Calu3 (cell line): ENCODE data around the gene MINDY1. TPM values are rescaled to one million over a fixed set of nuclear protein-coding genes. Genes with fewer than 3 reads are reported as not detected.

Experiments used
- BruUV-seq: library from RNA; stranded (reverse); fragments of 400-500 nt; replicated peaks from 2 replicates; lab custom pipeline; 2021; lab: Mats Ljungman, UMichigan
- CTCF ChIA-PET: fragments of 300-600 bp; sonication (Branson Sonifier 250); formaldehyde crosslinking; loops from one replicate; lab custom pipeline; 2022; ENCODE audit warnings: antibody characterized with exemption; lab: Charles Lee
- DNase-seq: peaks from one replicate; pipeline ENCODE4 v3.0.0; 2022
- H3K27ac Mint-ChIP-seq: one replicate; pipeline ENCODE4 v1.8.0; 2022; ENCODE audit warnings: mixed read lengths; ENCODE audit not compliant: unreplicated experiment
- H3K27me3 Mint-ChIP-seq: one replicate; pipeline ENCODE4 v1.8.0; 2022; ENCODE audit warnings: mixed read lengths; ENCODE audit not compliant: unreplicated experiment
- H3K36me3 Mint-ChIP-seq: one replicate; pipeline ENCODE4 v1.8.0; 2022; ENCODE audit warnings: mild to moderate bottlenecking, moderate library complexity, mixed read lengths; ENCODE audit not compliant: insufficient read depth, unreplicated experiment
- H3K4me1 Mint-ChIP-seq: one replicate; pipeline ENCODE4 v1.8.0; 2022; ENCODE audit warnings: mild to moderate bottlenecking, low read depth, mixed read lengths; ENCODE audit not compliant: unreplicated experiment
- H3K4me3 Mint-ChIP-seq: one replicate; pipeline ENCODE4 v1.8.0; 2022; ENCODE audit warnings: mild to moderate bottlenecking, low read depth, moderate library complexity, mixed read lengths; ENCODE audit not compliant: unreplicated experiment
- H3K9me3 Mint-ChIP-seq: one replicate; pipeline ENCODE4 v1.8.0; 2022; ENCODE audit warnings: low read depth, mixed read lengths; ENCODE audit not compliant: unreplicated experiment
- intact Hi-C: fragments of 100-400 bp; cut with micrococcal nuclease; formaldehyde crosslinking; loops from one replicate; pipeline ENCODE4 v1.10.0; 2022; ENCODE audit not compliant: unreplicated experiment
- total RNA-seq: library from RNA; stranded (reverse); gene quantifications from 2 replicates; pipeline ENCODE4 v1.2.3, GENCODE V29; 2022
- TF ChIP-seq, protein P1 (sequence below): fragments of 200-600 bp; IDR thresholded peaks from one replicate; pipeline ENCODE4 v1.8.0; 2022; ENCODE audit warnings: antibody characterized with exemption; ENCODE audit not compliant: unreplicated experiment

MINDY1 gene
- total RNA-seq, 1 experiment from 2014 or later, result 17.6 TPM

DNA sequence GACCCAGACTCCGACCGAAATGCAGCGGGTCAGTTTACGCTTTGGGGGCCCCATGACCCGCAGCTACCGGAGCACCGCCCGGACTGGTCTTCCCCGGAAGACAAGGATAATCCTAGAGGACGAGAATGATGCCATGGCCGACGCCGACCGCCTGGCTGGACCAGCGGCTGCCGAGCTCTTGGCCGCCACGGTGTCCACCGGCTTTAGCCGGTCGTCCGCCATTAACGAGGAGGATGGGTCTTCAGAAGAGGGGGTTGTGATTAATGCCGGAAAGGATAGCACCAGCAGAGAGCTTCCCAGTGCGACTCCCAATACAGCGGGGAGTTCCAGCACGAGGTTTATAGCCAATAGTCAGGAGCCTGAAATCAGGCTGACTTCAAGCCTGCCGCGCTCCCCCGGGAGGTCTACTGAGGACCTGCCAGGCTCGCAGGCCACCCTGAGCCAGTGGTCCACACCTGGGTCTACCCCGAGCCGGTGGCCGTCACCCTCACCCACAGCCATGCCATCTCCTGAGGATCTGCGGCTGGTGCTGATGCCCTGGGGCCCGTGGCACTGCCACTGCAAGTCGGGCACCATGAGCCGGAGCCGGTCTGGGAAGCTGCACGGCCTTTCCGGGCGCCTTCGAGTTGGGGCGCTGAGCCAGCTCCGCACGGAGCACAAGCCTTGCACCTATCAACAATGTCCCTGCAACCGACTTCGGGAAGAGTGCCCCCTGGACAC lies 41.4 kb upstream of the MINDY1 start:
- H3K27me3 Mint-ChIP-seq, result no peaks in the 10 kb centered on the region
- no peaks in the 10 kb centered on the region for H3K4me1 Mint-ChIP-seq
- peak overlapping the region; percentile 57 for H3K27ac Mint-ChIP-seq
- TF ChIP-seq, protein P1, sequence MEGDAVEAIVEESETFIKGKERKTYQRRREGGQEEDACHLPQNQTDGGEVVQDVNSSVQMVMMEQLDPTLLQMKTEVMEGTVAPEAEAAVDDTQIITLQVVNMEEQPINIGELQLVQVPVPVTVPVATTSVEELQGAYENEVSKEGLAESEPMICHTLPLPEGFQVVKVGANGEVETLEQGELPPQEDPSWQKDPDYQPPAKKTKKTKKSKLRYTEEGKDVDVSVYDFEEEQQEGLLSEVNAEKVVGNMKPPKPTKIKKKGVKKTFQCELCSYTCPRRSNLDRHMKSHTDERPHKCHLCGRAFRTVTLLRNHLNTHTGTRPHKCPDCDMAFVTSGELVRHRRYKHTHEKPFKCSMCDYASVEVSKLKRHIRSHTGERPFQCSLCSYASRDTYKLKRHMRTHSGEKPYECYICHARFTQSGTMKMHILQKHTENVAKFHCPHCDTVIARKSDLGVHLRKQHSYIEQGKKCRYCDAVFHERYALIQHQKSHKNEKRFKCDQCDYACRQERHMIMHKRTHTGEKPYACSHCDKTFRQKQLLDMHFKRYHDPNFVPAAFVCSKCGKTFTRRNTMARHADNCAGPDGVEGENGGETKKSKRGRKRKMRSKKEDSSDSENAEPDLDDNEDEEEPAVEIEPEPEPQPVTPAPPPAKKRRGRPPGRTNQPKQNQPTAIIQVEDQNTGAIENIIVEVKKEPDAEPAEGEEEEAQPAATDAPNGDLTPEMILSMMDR, result peak; percentile 71
- BruUV-seq, result TSS peak; percentile 71
- no peaks in the 10 kb centered on the region for H3K9me3 Mint-ChIP-seq
- peak overlapping the region; percentile 85 for H3K4me3 Mint-ChIP-seq
- intact Hi-C loops, result no loop called here
- CTCF ChIA-PET, result interaction anchor here (0.5 to 1.5 kb wide), 11 partner anchors 8 to 172 kb away, joined by 3 to 13 read pairs (median 5); partner anchors contain the start of genes ANXA9, ARNT, CDC42SE1 and GABPB2
- DNase-seq, result peak; percentile 79
- H3K36me3 Mint-ChIP-seq, result peaks cover 52% of the 10 kb centered on the region

DNA sequence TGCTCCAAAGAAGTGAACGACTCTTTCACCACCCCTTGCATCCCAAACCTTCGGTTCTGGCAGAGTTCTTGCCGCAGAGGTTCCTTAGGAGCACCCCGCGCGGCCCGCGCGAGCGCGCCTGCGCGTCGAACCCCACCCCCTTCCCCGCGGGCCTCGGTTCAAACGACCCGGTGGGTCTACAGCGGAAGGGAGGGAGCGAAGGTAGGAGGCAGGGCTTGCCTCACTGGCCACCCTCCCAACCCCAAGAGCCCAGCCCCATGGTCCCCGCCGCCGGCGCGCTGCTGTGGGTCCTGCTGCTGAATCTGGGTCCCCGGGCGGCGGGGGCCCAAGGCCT lies 40.9 kb upstream of the MINDY1 start, which contains the start of gene C1orf56:
Gene C1orf56 (plus strand): TSS at position 161 of the 334 bp plus-strand sequence. CDS start 97 bp downstream, at position 258.
- Mint-ChIP-seq H3K9me3 (no peaks in the 10 kb centered on the region), H3K36me3 (peaks cover 47% of the 10 kb centered on the region), H3K27ac (peak within 1 kb of the TSS; percentile 57), H3K4me1 (no peaks in the 10 kb centered on the region), H3K4me3 (peak within 1 kb of the TSS; percentile 85), H3K27me3 (no peaks in the 10 kb centered on the region)
- no TSS peak for BruUV-seq
- TF ChIP-seq, protein P1, result no peak
- intact Hi-C loops, result no loop called here
- DNase-seq, result peak; percentile 72
- CTCF ChIA-PET, result interaction anchor here (0.6 to 1.5 kb wide), 9 partner anchors 8 to 42 kb away, joined by 3 to 13 read pairs (median 5); partner anchors contain the start of genes CDC42SE1, GABPB2, MINDY1 and MLLT11

DNA sequence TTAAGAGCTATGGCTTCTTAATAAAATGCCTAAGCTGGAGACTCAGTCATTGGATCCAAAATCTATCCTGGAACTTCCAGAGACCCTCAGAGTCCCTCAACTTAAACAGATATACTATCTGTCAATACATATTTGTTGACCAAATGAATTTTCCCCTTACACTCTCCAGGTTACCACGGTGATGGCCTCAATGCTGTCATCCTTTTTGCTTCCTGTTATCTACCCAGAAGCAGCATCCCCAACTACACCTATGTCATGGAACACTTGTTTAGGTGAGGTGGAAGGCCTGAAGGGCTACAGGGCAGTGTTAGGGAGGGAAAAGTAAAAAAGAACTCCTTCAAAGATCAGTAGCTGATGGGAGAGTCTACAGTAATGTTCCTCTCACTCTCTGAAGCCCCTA lies 36.5 kb upstream of the MINDY1 start:
- no peak overlapping the region for H3K27ac Mint-ChIP-seq
- TF ChIP-seq, protein P1, result no peak
- H3K36me3 Mint-ChIP-seq, result peaks cover 10% of the 10 kb centered on the region
- H3K4me3 Mint-ChIP-seq, result no peak overlapping the region
- H3K27me3 Mint-ChIP-seq, result no peaks in the 10 kb centered on the region
- no TSS peak for BruUV-seq
- H3K4me1 Mint-ChIP-seq, result no peaks in the 10 kb centered on the region
- DNase-seq, result no peak
- CTCF ChIA-PET, result interaction anchor here (0.7 to 1.5 kb wide), 2 partner anchors 19 to 376 kb away, joined by 3 to 4 read pairs; no protein-coding TSS in a partner anchor
- H3K9me3 Mint-ChIP-seq, result no peaks in the 10 kb centered on the region
- intact Hi-C loops, result no loop called here

DNA sequence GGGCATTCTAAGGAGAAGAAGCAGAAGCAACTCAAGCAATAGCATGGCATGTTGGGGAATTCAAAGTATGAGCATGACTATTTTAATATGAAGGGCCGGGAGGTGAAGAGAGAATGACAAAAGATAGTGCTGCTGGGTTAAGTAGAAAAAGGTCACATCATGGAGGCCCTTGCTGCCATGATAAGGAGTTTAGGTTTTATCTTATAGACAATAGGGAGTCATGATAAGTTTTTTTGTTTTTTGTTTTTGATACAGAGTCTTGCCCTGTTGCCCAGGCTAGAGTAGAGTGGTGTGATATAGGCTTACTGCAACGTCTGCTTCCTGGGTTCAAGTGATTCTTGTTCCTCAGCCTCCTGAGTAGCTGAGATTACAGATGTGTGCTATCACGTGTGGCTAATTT lies 32.8 kb upstream of the MINDY1 start:
- H3K27me3 Mint-ChIP-seq, result no peaks in the 10 kb centered on the region
- no peak overlapping the region for H3K27ac Mint-ChIP-seq
- no peaks in the 10 kb centered on the region for H3K9me3 Mint-ChIP-seq
- TF ChIP-seq, protein P1, result no peak
- no peak for DNase-seq
- CTCF ChIA-PET, result no interaction called here
- H3K4me1 Mint-ChIP-seq, result peaks cover 9% of the 10 kb centered on the region
- no peak overlapping the region for H3K4me3 Mint-ChIP-seq
- BruUV-seq, result no TSS peak
- no peaks in the 10 kb centered on the region for H3K36me3 Mint-ChIP-seq
- intact Hi-C loops, result no loop called here
